Non-pigmented ciliary epithelial cell (primary cell): Measurements from ENCODE around the gene ERN2.
"Not testable (repeated sequence)": the region's sequence is repeated elsewhere in the genome, so short reads cannot be mapped to it uniquely, and the experiment has no call there.

Experiments used
- DNase-seq: peaks from one replicate; pipeline ENCODE4 v3.0.0-alpha.2; 2010; ENCODE audit warnings: low read depth

Gene ERN2

DNA sequence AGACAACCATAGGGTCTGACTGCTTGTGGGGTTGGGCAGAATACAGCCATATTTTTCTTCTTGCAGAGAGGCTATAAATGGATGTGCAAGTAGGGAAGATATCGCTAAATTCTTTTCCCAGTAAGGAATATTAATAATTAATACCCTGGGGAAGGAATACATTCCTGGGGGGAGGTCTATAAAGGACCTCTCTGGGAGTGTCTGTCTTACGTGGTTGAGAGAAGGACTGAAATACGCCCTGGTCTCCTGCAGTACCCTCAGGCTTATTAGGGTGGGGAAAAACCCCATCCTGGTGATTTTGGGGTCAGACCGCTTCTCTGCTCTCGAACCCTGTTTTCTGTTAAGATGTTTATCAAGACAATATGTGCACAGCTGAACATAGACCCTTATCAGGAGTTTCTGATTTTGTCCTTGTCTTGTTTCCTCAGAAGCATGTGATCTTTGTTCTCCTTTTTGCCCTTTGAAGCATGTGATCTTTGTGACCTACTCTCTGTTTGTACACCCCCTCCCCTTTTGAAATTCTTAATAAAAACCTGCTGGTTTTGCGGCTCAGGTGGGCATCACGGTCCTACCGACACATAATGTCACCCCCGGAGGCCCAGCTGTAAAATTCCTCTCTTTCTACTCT, 9.7 kb upstream of the ERN2 start:
- DNase-seq: not testable (repeated sequence)

DNA sequence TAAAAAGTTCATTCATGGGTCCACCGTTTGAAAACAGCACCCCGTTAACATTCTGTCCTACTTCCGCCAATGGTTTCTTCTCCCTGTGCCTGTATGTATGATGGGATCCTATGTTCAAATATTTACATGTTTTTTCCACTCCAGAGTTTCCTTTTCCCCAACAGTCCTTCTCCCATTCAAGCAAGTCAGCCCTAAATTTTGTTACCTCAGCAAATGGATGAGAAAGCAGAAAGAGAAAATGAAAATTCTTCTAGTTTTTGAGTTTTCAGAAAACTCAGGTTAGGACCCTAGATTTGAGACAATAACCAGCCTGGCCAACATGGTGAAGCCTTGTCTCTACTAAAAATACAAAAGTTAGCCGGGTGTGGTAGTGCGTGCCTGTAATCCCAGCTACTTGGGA, 3.5 kb upstream of the ERN2 start:
- DNase-seq: no peak

DNA sequence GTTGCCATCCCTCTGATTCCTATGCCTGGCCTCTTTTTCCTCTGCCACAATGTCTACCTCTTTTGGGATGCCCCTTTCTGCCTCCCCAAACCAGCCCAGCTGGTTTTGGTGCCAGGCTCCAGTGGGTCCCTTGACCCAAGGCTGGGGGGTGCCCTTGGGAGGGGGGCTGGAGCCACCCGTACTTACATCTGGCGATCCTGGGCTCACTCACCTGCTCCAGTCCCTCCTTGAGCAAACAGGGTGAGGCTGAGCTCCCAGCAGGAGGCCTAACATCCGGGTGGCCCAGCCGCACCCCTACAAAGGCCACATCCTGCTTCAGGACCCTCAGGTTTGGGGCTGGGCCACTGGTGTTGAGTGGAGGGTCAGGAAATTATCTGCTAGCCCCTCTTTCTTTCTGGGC, 1.2 kb downstream of the ERN2 start:
- DNase-seq: no peak

DNA sequence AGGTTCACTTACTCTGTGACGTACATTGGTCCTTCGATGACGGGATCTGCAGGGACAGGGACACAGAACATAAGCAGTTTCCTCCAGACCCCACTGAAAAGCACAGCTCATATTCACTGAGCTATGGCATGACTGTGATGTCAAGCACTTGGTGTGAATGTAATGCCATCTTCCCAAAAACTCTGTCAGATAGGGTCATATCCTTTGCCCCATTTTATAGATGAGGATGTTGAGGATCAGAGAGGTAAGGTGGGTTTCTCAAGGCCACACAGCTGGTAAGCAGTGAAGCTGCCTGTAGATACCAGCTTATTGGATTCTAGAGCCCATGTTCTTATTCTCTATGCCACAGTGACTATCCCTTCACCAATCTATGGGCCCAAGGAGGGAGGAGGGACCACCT, 2.5 kb downstream of the ERN2 start:
- no peak for DNase-seq

DNA sequence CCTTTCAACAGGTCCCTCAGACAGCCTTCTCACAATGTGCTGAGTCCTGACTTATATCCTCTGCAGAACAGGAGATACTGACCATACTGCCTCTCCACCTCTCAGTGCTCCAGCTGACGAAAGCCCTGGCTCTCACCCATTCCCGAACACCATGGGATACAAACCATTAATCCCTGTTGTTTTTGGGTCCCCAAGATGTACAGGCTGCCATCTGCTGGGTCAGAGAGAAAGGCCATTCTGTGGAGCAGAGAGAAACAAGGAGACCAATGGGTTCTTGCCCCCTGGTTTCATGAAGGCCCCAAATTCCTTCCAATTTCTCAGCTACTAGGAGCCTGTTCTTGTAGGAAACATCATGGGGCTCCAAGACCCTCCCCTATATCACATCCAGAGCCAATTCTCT, 3.0 kb downstream of the ERN2 start:
- DNase-seq: no peak

DNA sequence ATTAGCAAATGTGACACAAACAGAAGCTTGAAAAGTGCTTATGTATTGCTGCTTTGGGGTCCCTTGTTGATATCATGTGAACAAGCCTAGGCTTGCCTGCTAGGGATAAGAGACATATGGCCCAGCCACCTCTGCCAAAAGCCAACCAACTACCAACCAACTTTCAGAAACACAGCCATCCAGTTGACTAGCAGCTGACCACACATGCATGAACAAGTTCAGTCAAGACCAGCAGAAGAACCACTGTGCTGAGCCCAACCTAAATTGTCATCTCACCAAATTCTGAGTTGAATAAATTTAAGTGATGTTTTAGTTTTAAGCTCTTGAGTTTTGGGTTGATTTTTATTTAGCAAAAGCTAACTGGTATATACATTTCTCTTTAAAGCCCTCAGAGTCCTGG, 3.5 kb downstream of the ERN2 start:
- DNase-seq: no peak

DNA sequence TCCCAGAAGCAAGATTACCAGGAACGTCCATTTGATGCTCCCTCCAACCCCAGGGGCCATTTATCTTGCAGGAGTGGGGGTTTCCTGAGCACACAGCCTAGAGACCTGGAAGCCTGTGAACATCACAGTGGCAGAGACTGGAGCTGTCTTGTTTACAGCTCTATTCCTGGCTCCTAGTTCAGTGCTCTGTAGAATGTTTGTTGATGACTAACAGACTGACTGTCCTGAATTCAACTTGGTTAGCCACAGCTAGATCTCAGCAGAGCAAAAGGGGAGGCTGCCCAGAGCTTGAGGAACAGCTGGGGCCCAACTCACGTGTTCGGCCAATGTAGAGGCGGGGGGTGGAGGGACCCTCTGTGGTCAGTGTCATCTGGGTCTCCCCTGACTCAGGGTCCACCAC, 6.6 kb downstream of the ERN2 start:
- no peak for DNase-seq

DNA sequence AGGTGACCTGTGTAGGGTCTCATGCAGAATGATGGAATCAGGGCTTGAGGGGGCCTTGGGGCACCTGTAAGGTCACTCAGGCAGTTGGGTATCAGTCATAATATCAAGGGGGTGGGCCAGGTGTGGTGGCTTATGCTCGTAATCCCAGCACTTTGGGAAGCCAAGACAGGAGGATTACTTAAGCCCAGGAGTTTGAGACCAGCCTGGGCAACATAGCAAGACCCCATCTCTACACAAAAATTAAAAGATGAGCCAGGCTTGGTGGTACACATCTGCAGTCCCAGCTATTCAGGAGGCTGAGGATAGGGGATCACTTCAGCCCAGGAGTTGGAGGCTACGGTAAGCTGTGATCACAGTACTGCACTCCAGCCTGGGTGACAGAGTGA, 7.5 kb downstream of the ERN2 start:
- no peak for DNase-seq

DNA sequence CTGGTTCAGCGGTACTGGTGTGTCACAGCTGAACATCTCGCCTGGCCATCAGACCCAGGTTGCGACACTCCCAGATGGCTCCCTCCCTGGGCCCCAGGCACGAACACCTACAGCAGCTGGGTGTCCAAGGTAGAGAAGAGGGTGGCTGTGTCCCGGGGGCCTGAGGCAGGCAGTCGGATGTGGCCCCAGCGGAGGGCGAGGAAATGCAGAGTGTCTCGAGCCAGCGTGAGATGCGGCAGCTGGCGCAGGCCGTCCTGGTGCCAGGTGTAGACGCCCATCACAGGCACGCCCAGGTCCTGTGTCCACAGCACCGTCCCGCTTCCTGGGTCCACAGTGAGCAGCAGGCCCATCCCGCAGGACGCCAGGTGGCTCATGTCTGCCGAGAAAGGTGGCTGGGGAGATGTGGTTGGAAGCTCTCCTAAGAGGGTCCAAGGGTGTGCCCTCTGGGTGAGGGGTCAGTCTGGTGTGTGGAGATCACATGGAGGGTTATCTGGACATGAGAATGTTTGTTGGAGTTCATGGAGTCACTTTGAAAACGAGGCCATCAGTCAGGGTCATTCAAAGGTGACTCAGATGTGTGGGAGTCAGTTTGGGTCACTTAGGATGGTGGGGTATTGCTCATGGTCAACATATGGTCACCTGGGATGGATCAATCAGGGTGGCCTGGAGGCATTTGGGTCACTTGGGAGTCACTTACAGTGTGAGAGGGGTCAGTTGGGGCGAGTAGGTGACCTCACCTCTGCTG, 8.1 kb downstream of the ERN2 start:
- DNase-seq: no peak

DNA sequence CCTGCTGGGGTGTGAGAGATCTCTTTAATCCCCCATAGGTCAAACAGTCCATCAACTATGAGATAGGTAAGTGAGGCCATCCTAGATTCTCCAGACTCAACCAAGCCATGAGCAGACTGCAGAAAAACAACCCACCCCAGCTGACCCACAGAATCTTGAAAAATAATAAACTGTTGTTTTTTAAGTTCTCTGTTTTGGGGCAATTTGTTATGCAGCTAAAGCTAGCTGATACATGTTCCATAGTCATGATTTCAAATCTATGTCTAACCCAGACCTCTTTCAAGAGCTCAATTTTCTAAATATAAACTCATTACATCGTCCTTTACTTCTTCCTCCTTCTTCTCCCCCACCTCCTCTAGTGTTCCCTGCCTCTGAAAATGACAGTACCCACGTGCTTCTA, 10.1 kb downstream of the ERN2 start:
- DNase-seq: no peak

DNA sequence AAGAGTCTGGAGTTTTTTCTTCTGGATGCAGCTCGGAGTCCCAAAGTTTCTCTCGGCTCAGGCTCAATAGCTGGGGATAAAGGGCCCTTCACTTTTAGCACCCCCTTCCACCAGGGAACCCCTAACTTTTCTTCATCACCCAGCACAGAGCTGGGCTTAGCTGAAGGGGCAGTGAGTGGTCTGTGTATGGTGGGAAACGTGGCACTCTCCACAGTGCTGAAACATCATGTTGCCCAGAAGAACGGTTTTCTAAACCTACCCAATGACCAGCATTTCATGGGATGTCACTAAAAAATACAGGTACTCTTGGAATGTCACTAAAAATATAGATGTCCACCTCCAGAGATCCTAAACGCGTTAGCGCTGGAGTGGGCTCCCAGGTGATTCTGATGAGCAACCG, 12.0 kb downstream of the ERN2 start:
- no peak for DNase-seq

DNA sequence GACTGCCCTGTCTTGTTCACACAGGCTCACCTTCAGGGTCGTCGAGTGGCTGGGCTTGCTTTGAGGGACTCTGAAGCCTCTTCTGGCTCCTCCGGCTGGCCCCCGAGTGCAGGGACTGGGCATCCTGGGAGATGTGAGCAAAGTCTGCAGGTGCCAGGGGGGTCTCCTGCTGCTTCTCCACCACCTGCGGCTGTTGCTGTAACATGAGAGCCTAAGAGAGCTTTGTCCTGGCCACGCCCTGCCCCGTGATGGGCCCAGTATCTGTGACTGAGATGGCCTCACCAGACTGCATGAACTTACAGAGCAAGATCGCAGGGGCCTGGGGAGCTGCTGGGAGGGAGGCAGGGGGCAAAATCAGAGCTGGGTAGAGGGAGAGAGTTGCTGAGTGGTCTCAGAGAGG, 12.5 kb downstream of the ERN2 start:
- no peak for DNase-seq

DNA sequence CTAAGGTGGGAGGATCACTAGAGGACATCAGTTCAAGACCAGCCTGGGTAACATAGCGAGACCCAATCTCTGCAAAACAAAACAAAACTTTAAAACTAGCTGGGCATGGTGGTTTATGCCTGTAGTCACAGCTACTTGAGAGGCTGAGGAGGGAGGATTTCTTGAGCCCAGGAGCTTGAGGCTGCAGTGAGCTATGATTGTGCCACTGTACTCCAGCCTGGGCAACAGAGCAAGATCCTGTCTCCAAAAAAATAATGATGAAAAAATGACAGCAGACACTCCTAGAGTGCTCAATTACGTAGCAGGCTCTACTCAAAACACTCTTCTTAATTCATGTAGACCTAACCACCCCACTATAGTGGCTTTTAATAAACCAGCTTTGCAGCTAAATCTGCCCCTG, 12.9 kb downstream of the ERN2 start:
- DNase-seq: no peak

DNA sequence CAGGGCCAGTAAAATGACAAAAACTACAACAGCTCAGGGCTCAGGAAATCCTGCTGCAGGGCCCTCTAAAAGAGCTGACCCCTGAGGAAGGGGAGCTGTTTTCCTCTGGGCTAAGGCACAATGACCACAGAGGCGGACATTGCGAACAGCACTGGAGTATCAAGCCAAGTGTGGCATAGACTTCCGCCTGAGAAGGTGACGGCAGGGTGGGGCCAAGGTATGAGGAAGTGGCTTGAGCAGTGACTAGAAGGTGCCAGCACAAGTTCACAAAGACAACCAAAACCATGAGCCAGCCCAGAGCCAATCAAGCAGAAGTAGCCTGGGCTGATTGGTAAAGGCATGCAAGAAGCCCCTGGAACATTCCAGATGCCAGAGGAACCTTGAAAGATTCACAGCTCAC, 13.9 kb downstream of the ERN2 start:
- no peak for DNase-seq

DNA sequence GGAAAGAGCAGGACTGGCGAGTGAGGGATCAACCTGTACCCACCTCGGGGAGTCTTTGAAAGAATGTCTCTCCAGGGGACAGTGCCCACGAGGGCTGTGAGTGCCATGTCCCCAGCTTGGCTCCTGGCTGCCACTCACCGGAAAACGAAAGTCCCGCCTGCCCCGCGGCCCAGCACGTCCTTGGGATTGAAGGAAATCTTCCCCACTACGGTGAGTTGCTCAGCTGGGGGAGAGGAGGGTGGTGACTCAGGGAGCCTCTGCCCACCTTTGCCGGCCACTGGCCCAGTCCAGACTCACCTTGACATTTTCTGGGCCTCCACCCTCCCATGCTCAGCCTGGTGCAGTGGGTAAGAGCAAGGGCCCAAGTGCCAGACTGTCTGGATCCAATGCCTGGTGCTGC, 17.3 kb downstream of the ERN2 start:
- no peak for DNase-seq

DNA sequence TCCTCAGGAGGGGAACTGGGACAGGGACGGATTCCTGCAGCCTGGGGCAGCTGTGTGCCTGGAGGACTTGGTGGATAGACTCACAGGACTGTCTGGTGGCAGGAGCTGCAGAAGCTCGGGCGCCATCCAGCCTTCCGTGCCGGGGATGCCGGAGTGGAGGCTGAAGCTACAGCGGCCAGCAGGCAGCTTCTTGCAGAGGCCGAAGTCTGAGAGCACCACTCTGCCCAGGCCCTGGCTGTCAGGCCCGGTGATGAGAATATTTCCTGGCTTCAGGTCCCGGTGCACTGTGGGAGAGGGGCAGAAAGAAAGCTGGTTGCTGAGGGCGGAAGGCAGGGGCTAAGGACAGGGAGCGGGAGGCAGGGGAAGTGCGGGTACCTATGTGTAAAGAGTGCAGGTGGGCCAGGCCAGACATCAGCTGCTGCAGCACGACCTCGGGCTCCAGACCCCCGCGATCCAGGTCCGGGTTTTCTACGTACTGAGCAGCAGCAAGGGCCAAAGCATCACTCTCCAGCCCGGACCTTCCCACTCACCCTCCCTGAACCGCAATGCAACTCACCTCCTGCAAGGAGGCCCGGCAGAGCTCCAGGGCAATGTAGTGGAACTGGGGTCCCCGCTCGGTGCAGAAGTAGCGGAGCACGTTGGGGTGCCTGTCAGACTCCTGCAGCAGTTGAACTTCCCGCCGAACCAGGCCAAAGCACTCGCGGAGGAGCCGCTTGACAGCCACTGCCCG, 18.2 kb downstream of the ERN2 start:
- no peak for DNase-seq

DNA sequence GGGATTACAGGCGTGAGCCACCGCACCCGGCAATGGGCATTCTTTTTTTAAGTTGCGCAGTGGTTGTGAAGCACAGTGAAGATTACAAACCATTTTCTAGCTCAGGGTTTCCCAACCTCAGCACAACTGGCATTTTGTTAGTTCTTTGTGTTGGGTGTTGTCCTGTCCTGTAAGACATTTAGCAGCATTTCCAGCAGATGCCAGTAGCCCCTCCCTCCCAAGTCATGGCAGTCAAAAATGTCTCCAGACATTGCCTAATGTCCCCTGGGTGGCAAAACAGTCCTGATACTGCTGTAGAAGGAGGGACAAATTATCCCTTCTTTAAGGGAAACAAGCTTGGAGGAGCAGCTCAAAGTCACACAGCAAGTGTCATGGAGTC, 18.8 kb downstream of the ERN2 start:
- DNase-seq: no peak

DNA sequence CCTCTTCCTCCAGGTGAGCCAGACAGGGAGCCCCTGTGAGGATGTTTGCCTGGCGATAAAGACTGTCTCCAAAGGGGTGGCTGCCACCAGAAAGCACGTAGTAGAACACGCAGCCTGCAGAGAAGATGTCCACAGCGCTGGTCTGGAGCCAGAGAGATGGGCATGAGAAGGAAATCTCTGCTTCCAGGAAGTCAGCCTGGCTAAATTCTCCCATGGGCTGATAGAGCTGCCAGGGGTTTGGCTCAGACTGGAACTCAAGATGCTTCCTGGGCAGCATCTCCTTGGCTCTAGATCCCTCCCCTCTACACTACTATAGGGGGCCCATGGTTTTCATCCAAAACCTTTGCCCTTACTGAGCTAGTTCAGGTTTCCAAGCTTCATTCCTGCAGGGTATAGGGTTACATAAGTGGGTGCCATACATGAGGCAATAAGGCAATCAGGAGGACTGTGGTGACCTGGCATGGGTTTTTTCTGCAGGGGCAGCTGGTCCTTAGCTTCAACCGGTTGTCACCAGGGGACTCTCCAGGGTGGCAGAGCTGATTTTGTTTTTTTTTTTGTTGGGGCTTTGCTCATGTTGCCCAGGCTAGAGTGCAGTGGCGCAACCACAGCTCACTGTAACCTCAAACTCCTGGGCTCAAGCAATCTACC, 20.7 kb downstream of the ERN2 start:
- no peak for DNase-seq

DNA sequence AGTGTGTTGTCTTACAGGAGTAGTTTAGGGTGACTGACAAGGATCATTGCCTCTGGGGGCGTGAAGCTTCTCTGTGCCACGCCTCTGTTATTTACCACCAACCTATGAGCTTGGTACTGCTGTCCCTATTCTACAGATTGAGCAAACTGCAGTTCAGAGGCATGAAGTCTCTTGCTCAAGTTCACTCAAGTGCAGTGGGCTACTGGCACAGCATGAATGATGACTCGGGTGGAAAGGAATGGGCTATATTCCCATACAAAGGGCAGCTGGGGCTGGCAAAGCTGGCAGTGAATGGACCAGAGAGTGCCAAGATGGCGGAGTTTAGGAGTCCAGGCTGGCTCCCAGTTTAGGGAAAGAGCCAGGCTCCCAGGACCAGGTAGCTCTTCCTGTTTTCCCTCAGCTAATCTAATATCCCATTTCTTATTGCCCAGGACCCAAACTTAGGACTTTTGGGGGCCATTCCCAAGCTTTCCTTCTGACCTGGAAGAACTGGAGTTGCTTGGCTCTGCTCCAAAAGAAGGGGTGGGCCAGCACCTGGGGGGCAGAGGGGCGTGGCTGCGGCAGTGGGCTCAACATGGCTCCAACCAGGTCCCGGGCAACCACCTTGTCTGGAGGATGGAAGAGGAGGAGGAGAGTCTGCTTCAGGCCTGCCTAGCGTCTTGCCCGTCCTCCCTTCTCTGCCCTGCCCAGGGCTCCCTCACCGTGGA, 21.4 kb downstream of the ERN2 start:
- no peak for DNase-seq

DNA sequence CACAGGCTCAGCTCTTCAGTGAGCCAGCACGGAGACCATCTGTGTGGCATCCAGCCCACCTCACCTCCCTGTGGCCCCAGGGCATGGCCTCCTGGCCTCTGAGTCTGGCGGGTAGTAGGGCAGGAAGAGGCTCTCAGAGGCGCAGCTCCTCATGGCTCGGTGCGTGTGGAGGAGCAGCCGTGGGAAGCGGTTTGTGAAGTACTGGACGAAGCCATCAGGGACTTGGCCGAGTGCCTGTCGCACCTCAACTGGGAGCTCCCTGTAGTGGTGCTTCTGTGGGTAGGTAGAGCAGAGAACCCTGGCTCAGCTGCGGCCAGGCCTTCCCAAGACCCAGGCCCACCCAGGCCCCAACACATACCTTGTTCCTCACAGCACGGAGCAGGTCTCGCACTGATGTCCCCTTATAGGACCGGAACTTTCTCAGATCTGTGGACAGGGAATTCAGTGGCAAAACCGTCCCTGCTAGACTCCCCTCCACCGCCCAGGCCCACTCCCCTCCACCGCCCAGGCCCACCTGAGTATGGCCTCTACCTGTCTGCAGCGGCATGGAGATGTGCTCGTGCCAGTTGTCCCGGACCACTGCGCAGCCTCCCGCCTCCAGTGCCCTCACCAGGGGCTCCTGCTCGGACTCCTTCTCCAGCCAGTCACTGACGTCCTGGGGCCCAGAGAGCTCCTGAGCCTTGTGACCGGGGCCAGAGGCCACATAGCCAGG, 22.1 kb downstream of the ERN2 start:
- no peak for DNase-seq

DNA sequence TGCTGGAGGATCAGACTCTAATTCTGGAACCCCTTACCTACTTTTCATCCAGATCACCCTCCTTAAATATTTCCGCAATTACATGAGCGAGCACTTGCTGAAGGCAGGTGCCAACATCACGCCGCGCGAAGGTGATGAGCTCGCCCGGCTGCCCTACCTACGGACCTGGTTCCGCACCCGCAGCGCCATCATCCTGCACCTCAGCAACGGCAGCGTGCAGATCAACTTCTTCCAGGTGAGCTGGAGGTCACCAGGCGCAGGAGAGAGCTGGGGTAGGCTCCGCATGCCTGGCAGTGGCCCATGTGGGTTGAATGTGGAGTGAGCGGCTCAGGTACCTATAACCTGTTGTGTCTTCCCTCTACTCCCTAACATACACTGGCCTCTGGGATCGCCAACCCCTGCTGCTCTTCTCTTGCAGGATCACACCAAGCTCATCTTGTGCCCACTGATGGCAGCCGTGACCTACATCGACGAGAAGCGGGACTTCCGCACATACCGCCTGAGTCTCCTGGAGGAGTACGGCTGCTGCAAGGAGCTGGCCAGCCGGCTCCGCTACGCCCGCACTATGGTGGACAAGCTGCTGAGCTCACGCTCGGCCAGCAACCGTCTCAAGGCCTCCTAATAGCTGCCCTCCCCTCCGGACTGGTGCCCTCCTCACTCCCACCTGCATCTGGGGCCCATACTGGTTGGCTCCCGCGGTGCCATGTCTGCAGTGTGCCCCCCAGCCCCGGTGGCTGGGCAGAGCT, 23.4 kb downstream of the ERN2 start:
- no peak for DNase-seq
